Measurements from ENCODE around the gene EHD2. TPM values are rescaled to one million over a fixed set of nuclear protein-coding genes. Genes with fewer than 3 reads are reported as not detected.

Gene EHD2
- total and polyA plus RNA-seq, 2 of the 4 experiments (the other 2 are of a cell fraction) = 35.3 to 181 TPM

DNA sequence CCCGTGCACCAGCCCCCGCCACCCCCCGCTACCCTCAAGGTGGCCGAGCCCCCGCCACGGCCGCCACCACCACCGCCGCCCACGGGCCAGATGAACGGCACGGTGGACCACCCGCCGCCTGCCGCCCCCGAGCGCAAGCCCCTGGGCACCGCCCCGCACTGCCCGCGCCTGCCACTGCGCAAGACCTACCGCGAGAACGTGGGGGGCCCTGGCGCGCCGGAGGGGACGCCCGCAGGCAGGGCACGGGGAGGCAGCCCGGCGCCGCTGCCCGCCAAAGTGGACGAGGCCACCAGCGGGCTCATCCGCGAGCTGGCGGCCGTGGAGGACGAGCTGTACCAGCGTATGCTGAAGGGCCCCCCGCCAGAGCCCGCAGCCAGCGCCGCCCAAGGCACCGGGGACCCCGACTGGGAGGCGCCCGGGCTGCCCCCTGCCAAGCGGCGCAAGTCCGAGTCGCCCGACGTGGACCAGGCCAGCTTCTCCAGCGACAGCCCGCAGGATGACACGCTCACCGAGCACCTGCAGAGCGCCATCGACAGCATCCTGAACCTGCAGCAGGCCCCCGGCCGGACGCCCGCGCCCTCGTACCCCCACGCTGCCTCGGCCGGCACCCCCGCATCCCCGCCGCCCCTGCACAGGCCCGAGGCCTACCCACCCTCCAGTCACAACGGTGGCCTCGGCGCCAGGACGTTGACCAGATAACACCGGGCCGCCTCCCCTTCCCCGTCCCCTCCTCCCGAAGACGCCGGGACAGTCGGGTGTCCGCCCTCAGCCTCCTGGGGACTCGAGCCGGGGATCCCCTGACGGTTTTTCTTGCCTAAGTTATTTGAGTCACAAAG lies 11.3 kb upstream of the EHD2 start:
- H2BK15ac ChIP-seq (ENCODE audit: low read depth, low read length) = no peak overlapping the region
- intact Hi-C loops (cut with micrococcal nuclease) = no loop called here
- H3K56ac ChIP-seq (ENCODE audit: extremely low read depth, insufficient read depth, low read length) = no peak overlapping the region
- no peak overlapping the region for H3K23ac ChIP-seq (ENCODE audit: low read depth, low read length)
- no peak overlapping the region for H2AK5ac ChIP-seq (ENCODE audit: low read depth, low read length)
- no peak overlapping the region for H2BK120ac ChIP-seq (ENCODE audit: low read depth, low read length)
- H4K20me1 ChIP-seq (ENCODE audit: insufficient read depth, low read length) = peaks cover 49% of the 10 kb centered on the region
- DNase-seq (no peak), ATAC-seq (ENCODE audit: low read depth) (no peak)
- H2AFZ ChIP-seq (replicated peaks; ENCODE audit: low read length, poor library complexity) = no peak overlapping the region
- no peak overlapping the region for H4K91ac ChIP-seq (ENCODE audit: insufficient read depth, low read depth, low read length)
- H3K27me3 ChIP-seq (ENCODE audit: control insufficient read depth, insufficient read depth, low read length) = no peaks in the 10 kb centered on the region
- peaks cover 34% of the 10 kb centered on the region; the same call in 1 of the 2 replicates for H3K36me3 ChIP-seq (ENCODE audit: control insufficient read depth, insufficient read depth, low read length)
- peaks cover 4% of the 10 kb centered on the region for H3K9me1 ChIP-seq (ENCODE audit: insufficient read depth, low read length)
- H3K9ac ChIP-seq (ENCODE audit: low read depth, low read length) = no peak overlapping the region
- no peak overlapping the region for H3K4me3 ChIP-seq (ENCODE audit: insufficient read depth, low read depth, low read length)
- H3K9me3 ChIP-seq (ENCODE audit: control insufficient read depth, insufficient read depth, low read length) = peaks cover 4% of the 10 kb centered on the region; the same call in 1 of the 2 replicates
- H2BK20ac ChIP-seq (ENCODE audit: low read depth, low read length) = no peak overlapping the region
- in situ Hi-C loops (cut with MboI; ENCODE audit: low sequenced_read_pairs) = loop anchor here (25.0 kb wide), 1 partner anchor 415 kb away; no protein-coding TSS in a partner anchor
- no TSS peak for BruUV-seq (replicated peaks)
- 98% methylated on average over 71 of the region's 91 CpGs; no CpG with 5 or more reads in 1 of the 2 experiments for WGBS, 2 experiments (ENCODE audit: extremely low coverage in 2 of 2, insufficient read length in 1 of 2)
- no peak overlapping the region for H3K14ac ChIP-seq (replicated peaks; ENCODE audit: low read depth, low read length)
- no peak overlapping the region for H2BK5ac ChIP-seq (ENCODE audit: low read depth, low read length, poor library complexity, severe bottlenecking)
- H4K8ac ChIP-seq (ENCODE audit: low read depth in 2 of 2, low read length in 2 of 2) = no peak overlapping the region
- H2AK9ac ChIP-seq (replicated peaks; ENCODE audit: low read depth, low read length, poor library complexity) = no peak overlapping the region
- dilution Hi-C loops (cut with HindIII; ENCODE audit: low sequenced_read_pairs, unreplicated experiment) = no loop called here
- TF ChIP-seq RFX5 (IDR thresholded peaks at IDR 0.05; ENCODE audit: low read depth, low read length) (no peak), MAZ (IDR thresholded peaks at IDR 0.05; ENCODE audit: borderline replicate concordance, low read depth, low read length) (no peak), MXI1 (IDR thresholded peaks at IDR 0.05; ENCODE audit: borderline replicate concordance, low read depth, low read length) (no peak), NFE2L2 (IDR thresholded peaks at IDR 0.05; ENCODE audit: low read depth, low read length) (no peak), RCOR1 (IDR thresholded peaks at IDR 0.05; ENCODE audit: insufficient replicate concordance, low read length) (no peak)
- TF ChIP-seq, protein P1, sequence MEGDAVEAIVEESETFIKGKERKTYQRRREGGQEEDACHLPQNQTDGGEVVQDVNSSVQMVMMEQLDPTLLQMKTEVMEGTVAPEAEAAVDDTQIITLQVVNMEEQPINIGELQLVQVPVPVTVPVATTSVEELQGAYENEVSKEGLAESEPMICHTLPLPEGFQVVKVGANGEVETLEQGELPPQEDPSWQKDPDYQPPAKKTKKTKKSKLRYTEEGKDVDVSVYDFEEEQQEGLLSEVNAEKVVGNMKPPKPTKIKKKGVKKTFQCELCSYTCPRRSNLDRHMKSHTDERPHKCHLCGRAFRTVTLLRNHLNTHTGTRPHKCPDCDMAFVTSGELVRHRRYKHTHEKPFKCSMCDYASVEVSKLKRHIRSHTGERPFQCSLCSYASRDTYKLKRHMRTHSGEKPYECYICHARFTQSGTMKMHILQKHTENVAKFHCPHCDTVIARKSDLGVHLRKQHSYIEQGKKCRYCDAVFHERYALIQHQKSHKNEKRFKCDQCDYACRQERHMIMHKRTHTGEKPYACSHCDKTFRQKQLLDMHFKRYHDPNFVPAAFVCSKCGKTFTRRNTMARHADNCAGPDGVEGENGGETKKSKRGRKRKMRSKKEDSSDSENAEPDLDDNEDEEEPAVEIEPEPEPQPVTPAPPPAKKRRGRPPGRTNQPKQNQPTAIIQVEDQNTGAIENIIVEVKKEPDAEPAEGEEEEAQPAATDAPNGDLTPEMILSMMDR (conservative IDR thresholded peaks at IDR 0.05; ENCODE audit: low read depth, low read length) = no peak
- TF ChIP-seq, protein P2, sequence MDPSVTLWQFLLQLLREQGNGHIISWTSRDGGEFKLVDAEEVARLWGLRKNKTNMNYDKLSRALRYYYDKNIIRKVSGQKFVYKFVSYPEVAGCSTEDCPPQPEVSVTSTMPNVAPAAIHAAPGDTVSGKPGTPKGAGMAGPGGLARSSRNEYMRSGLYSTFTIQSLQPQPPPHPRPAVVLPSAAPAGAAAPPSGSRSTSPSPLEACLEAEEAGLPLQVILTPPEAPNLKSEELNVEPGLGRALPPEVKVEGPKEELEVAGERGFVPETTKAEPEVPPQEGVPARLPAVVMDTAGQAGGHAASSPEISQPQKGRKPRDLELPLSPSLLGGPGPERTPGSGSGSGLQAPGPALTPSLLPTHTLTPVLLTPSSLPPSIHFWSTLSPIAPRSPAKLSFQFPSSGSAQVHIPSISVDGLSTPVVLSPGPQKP (IDR thresholded peaks at IDR 0.05; ENCODE audit: borderline replicate concordance, low read depth, low read length) = no peak
- H3K27ac ChIP-seq (ENCODE audit: insufficient read depth, low read length) = no peak overlapping the region
- H3K4me1 ChIP-seq (ENCODE audit: control insufficient read depth, insufficient read depth, low read length) = peaks cover 5% of the 10 kb centered on the region
- no peak overlapping the region for H3K18ac ChIP-seq (ENCODE audit: low read depth, low read length)
- no peak overlapping the region for H4K5ac ChIP-seq (ENCODE audit: low read depth, low read length)
- POLR2A ChIA-PET (ENCODE audit: unreplicated experiment) = no interaction called here
- CTCF ChIA-PET = no interaction called here
- H3K79me1 ChIP-seq (ENCODE audit: low read depth in 1 of 2, low read length in 2 of 2) = peaks cover 0 to 23% of the 10 kb centered on the region in 2 experiments; a peak in 2 of 4 replicates
- no peak overlapping the region for H3K4me2 ChIP-seq (ENCODE audit: low read depth, low read length)
- no peak overlapping the region for H3K4ac ChIP-seq (ENCODE audit: low read depth, low read length)

Measured in IMR-90 (cell line).